Stomach (tissue), 8 donors: ENCODE data around the gene SKIC2. TPM values are rescaled to one million over a fixed set of nuclear protein-coding genes. Genes with fewer than 3 reads are reported as not detected.

Experiments
- polyA plus RNA-seq, 3 donors: library from polyadenylated mRNA; stranded (reverse); fragments of 200-250 nt; gene quantifications; one replicate each; pipeline ENCODE4 v1.2.3, GENCODE V29; 2013
- small RNA-seq, 4 donors: library from RNA; depleted of rRNA; stranded (forward); fragments of <200 nt; gene quantifications; one replicate each; pipeline ENCODE3, GENCODE V24; 2016
- total RNA-seq, 5 donors: library from RNA; depleted of rRNA; stranded (reverse); fragments of >200 nt; gene quantifications; one replicate each; pipeline versions ENCODE4 v1.1.0 to v1.2.3, GENCODE V29; 2014 to 2016
- donor health status: healthy with polysubstance abuse.
- donor health status: Bipolar disorder and iron deficiency.
- donor health status: healthy.

The SKIC2 gene
- total and polyA plus RNA-seq, 8 donors: 22.0 to 478 (median 88.0) TPM

Small RNA genes lying within 50 kb of the gene (small RNA-seq; reads per million reads assigned to genes)
- gene AL645922.1: 0 reads per million in 4 donors

Other genes with a start within 250 kb of the SKIC2 start
Only the 30 nearest of the 35 such genes appear.
- gene DDAH2, start 229.9 kb upstream of the SKIC2 start, total RNA-seq: 100 to 1,000 TPM in 2 of 5 donors, 10 to 100 TPM in 3; 33.3 to 133 (median 76.1) TPM
- gene DDAH2, start 229.9 kb upstream of the SKIC2 start, polyA plus RNA-seq: 10 to 100 TPM; 52.9 to 73.7 (median 57.9) TPM
- 100 to 1,000 TPM in 4 of 5 donors, 10 to 100 TPM in 1; 33.8 to 381 (median 117) TPM for gene CLIC1, start 222.6 kb upstream of the SKIC2 start, total RNA-seq
- 100 to 1,000 TPM; 331 to 597 (median 348) TPM for gene CLIC1, start 222.6 kb upstream of the SKIC2 start, polyA plus RNA-seq
- gene MSH5, start 219.2 kb upstream of the SKIC2 start, total RNA-seq: 10 to 100 TPM in 4 of 5 donors, 1 to 10 TPM in 1; 4.1 to 66.4 (median 21.4) TPM
- gene MSH5, start 219.2 kb upstream of the SKIC2 start, polyA plus RNA-seq: 1 to 10 TPM; 2.9 to 9.3 (median 3.2) TPM
- 10 to 100 TPM in 2 of 5 donors, 1 to 10 TPM in 2, not detected in 1; 2.7 to 40.8 (median 7.6) TPM for gene SAPCD1, start 196.5 kb upstream of the SKIC2 start, total RNA-seq
- 1 to 10 TPM; 2.4 to 5.4 (median 2.9) TPM for gene SAPCD1, start 196.5 kb upstream of the SKIC2 start, polyA plus RNA-seq
- 10 to 100 TPM in 1 of 5 donors, 1 to 10 TPM in 3, not detected in 1; 4.2 to 18.3 (median 7.5) TPM for gene VWA7, start 181.8 kb upstream of the SKIC2 start, total RNA-seq
- gene VWA7, start 181.8 kb upstream of the SKIC2 start, polyA plus RNA-seq: 1 to 10 TPM; 1.3 to 1.4 (median 1.4) TPM
- gene VARS1, start 163.4 kb upstream of the SKIC2 start, total RNA-seq: 10 to 100 TPM; 21.6 to 56.5 (median 24.1) TPM
- gene VARS1, start 163.4 kb upstream of the SKIC2 start, polyA plus RNA-seq: 10 to 100 TPM; 11.0 to 31.8 (median 27.7) TPM
- gene LSM2, start 152.2 kb upstream of the SKIC2 start, total RNA-seq: 10 to 100 TPM in 3 of 5 donors, 1 to 10 TPM in 1, not detected in 1; 6.7 to 34.5 (median 11.4) TPM
- 10 to 100 TPM; 45.2 to 55.8 (median 50.4) TPM for gene LSM2, start 152.2 kb upstream of the SKIC2 start, polyA plus RNA-seq
- 1 to 10 TPM in 2 of 5 donors, not detected in 3; 1.1 to 1.7 TPM for gene HSPA1L, start 143.9 kb upstream of the SKIC2 start, total RNA-seq
- under 1 TPM; 0.46 to 0.98 (median 0.75) TPM for gene HSPA1L, start 143.9 kb upstream of the SKIC2 start, polyA plus RNA-seq
- gene HSPA1A, start 143.6 kb upstream of the SKIC2 start, total RNA-seq: 100 to 1,000 TPM in 3 of 5 donors, 10 to 100 TPM in 2; 68.8 to 124 (median 113) TPM
- 100 to 1,000 TPM in 1 of 3 donors, 10 to 100 TPM in 2; 51.1 to 107 (median 64.8) TPM for gene HSPA1A, start 143.6 kb upstream of the SKIC2 start, polyA plus RNA-seq
- gene HSPA1B, start 131.4 kb upstream of the SKIC2 start, total RNA-seq: 100 to 1,000 TPM in 3 of 5 donors, 10 to 100 TPM in 2; 44.3 to 165 (median 105) TPM
- gene HSPA1B, start 131.4 kb upstream of the SKIC2 start, polyA plus RNA-seq: 10 to 100 TPM; 35.9 to 66.0 (median 51.3) TPM
- 10 to 100 TPM; 11.3 to 60.7 (median 25.0) TPM for gene NEU1, start 96.4 kb upstream of the SKIC2 start, total RNA-seq
- 10 to 100 TPM; 16.3 to 29.0 (median 22.2) TPM for gene NEU1, start 96.4 kb upstream of the SKIC2 start, polyA plus RNA-seq
- 100 to 1,000 TPM in 4 of 5 donors, 10 to 100 TPM in 1; 74.2 to 201 (median 175) TPM for gene SLC44A4, start 80.2 kb upstream of the SKIC2 start, total RNA-seq
- 100 to 1,000 TPM in 1 of 3 donors, 10 to 100 TPM in 2; 35.4 to 111 (median 47.9) TPM for gene SLC44A4, start 80.2 kb upstream of the SKIC2 start, polyA plus RNA-seq
- gene EHMT2, start 61.5 kb upstream of the SKIC2 start, total RNA-seq: 10 to 100 TPM; 12.1 to 58.0 (median 31.7) TPM
- 10 to 100 TPM; 27.3 to 43.2 (median 35.4) TPM for gene EHMT2, start 61.5 kb upstream of the SKIC2 start, polyA plus RNA-seq
- 1 to 10 TPM in 3 of 5 donors, under 1 TPM in 2; 0.43 to 6.4 (median 1.3) TPM for gene ZBTB12, start 57.1 kb upstream of the SKIC2 start, total RNA-seq
- gene ZBTB12, start 57.1 kb upstream of the SKIC2 start, polyA plus RNA-seq: 1 to 10 TPM; 1.8 to 3.4 (median 2.2) TPM
- 10 to 100 TPM in 1 of 5 donors, 1 to 10 TPM in 3, not detected in 1; 1.7 to 24.6 (median 4.0) TPM for gene C2, start 31.5 kb upstream of the SKIC2 start, total RNA-seq
- 1 to 10 TPM; 3.3 to 6.3 (median 4.9) TPM for gene C2, start 31.5 kb upstream of the SKIC2 start, polyA plus RNA-seq
- 100 to 1,000 TPM in 3 of 5 donors, 10 to 100 TPM in 1, 1 to 10 TPM in 1; 8.4 to 316 (median 185) TPM for gene CFB, start 13.1 kb upstream of the SKIC2 start, total RNA-seq
- 100 to 1,000 TPM in 2 of 3 donors, 10 to 100 TPM in 1; 13.1 to 226 (median 165) TPM for gene CFB, start 13.1 kb upstream of the SKIC2 start, polyA plus RNA-seq
- 100 to 1,000 TPM in 1 of 5 donors, 10 to 100 TPM in 3, 1 to 10 TPM in 1; 2.9 to 100 (median 50.1) TPM for gene NELFE, start 204 bp upstream of the SKIC2 start, total RNA-seq
- 10 to 100 TPM; 52.1 to 75.8 (median 53.5) TPM for gene NELFE, start 204 bp upstream of the SKIC2 start, polyA plus RNA-seq
- gene DXO, start 13.0 kb downstream of the SKIC2 start, total RNA-seq: 10 to 100 TPM in 3 of 5 donors, 1 to 10 TPM in 2; 4.1 to 65.8 (median 18.3) TPM
- gene DXO, start 13.0 kb downstream of the SKIC2 start, polyA plus RNA-seq: 10 to 100 TPM; 11.9 to 24.8 (median 19.7) TPM
- 100 to 1,000 TPM in 1 of 5 donors, 10 to 100 TPM in 4; 10.8 to 248 (median 32.1) TPM for gene C4A, start 22.9 kb downstream of the SKIC2 start, total RNA-seq
- gene C4A, start 22.9 kb downstream of the SKIC2 start, polyA plus RNA-seq: 10 to 100 TPM; 42.2 to 92.9 (median 48.1) TPM
- gene C4B, start 55.6 kb downstream of the SKIC2 start, total RNA-seq: 100 to 1,000 TPM in 1 of 5 donors, 10 to 100 TPM in 4; 14.9 to 108 (median 32.7) TPM
- 100 to 1,000 TPM in 1 of 3 donors, 10 to 100 TPM in 2; 42.8 to 107 (median 54.9) TPM for gene C4B, start 55.6 kb downstream of the SKIC2 start, polyA plus RNA-seq
- gene CYP21A2, start 79.2 kb downstream of the SKIC2 start, total RNA-seq: not detected
- 10 to 100 TPM in 1 of 3 donors, 1 to 10 TPM in 2; 1.3 to 23.8 (median 1.4) TPM for gene CYP21A2, start 79.2 kb downstream of the SKIC2 start, polyA plus RNA-seq
- 100 to 1,000 TPM in 1 of 5 donors, 10 to 100 TPM in 4; 43.8 to 408 (median 71.0) TPM for gene TNXB, start 150.2 kb downstream of the SKIC2 start, total RNA-seq
- gene TNXB, start 150.2 kb downstream of the SKIC2 start, polyA plus RNA-seq: 10 to 100 TPM; 15.1 to 17.7 (median 15.7) TPM
- gene ATF6B, start 169.1 kb downstream of the SKIC2 start, total RNA-seq: 100 to 1,000 TPM in 2 of 5 donors, 10 to 100 TPM in 3; 22.8 to 718 (median 73.3) TPM
- gene ATF6B, start 169.1 kb downstream of the SKIC2 start, polyA plus RNA-seq: 10 to 100 TPM; 20.9 to 48.1 (median 24.4) TPM
- 1 to 10 TPM in 2 of 5 donors, under 1 TPM in 1, not detected in 2; 0.45 to 3.3 (median 3.2) TPM for gene FKBPL, start 171.1 kb downstream of the SKIC2 start, total RNA-seq
- 1 to 10 TPM; 2.7 to 9.6 (median 8.5) TPM for gene FKBPL, start 171.1 kb downstream of the SKIC2 start, polyA plus RNA-seq
- gene PRRT1, start 192.8 kb downstream of the SKIC2 start, total RNA-seq: under 1 TPM in 3 of 5 donors, not detected in 2; 0.18 to 0.87 (median 0.87) TPM
- 1 to 10 TPM; 1.9 to 6.0 (median 3.4) TPM for gene PRRT1, start 192.8 kb downstream of the SKIC2 start, polyA plus RNA-seq
- gene PPT2, start 195.0 kb downstream of the SKIC2 start, total RNA-seq: 10 to 100 TPM in 4 of 5 donors, 1 to 10 TPM in 1; 5.8 to 73.0 (median 35.7) TPM
- 10 to 100 TPM in 1 of 3 donors, 1 to 10 TPM in 2; 5.8 to 11.1 (median 7.9) TPM for gene PPT2, start 195.0 kb downstream of the SKIC2 start, polyA plus RNA-seq
- gene EGFL8, start 205.4 kb downstream of the SKIC2 start, total RNA-seq: 100 to 1,000 TPM in 1 of 5 donors, 10 to 100 TPM in 2, 1 to 10 TPM in 1, under 1 TPM in 1; 0.87 to 224 (median 10.1) TPM
- gene EGFL8, start 205.4 kb downstream of the SKIC2 start, polyA plus RNA-seq: 10 to 100 TPM; 14.6 to 30.3 (median 16.6) TPM
- 10 to 100 TPM in 4 of 5 donors, 1 to 10 TPM in 1; 7.3 to 52.6 (median 33.5) TPM for gene AGPAT1, start 216.9 kb downstream of the SKIC2 start, total RNA-seq
- 10 to 100 TPM; 31.3 to 41.9 (median 36.2) TPM for gene AGPAT1, start 216.9 kb downstream of the SKIC2 start, polyA plus RNA-seq
- gene RNF5, start 219.2 kb downstream of the SKIC2 start, total RNA-seq: 10 to 100 TPM; 22.6 to 71.4 (median 50.9) TPM
- 100 to 1,000 TPM in 1 of 3 donors, 10 to 100 TPM in 2; 92.5 to 107 (median 93.2) TPM for gene RNF5, start 219.2 kb downstream of the SKIC2 start, polyA plus RNA-seq
- gene AGER, start 225.1 kb downstream of the SKIC2 start, total RNA-seq: 10 to 100 TPM in 2 of 5 donors, 1 to 10 TPM in 2, under 1 TPM in 1; 0.87 to 35.6 (median 2.8) TPM
- 10 to 100 TPM; 13.0 to 18.0 (median 16.9) TPM for gene AGER, start 225.1 kb downstream of the SKIC2 start, polyA plus RNA-seq